MM.1S (cell line): ENCODE measurements around the gene CSGALNACT2.

Source experiments
- CTCF ChIP-seq: fragments of 300-600 bp; sonication (generic); IDR thresholded peaks from 2 replicates; pipeline ENCODE4 v1.5.1; 2016; ENCODE audit warnings: antibody characterized with exemption, low read length, mixed read lengths
- EZH2 ChIP-seq: fragments of 300-600 bp; sonication (generic); optimal IDR thresholded peaks from 2 replicates; pipeline ENCODE3; 2017; ENCODE audit warnings: low read depth, mild to moderate bottlenecking, antibody characterized with exemption, low read length, mixed read lengths
- EZH2phosphoT487 ChIP-seq: fragments of 300-600 bp; sonication (generic); IDR thresholded peaks from 2 replicates; pipeline ENCODE4 v1.6.1; 2018; ENCODE audit warnings: antibody characterized with exemption, low read length

- no peak for TF ChIP-seq CTCF
- no peak for TF ChIP-seq EZH2
- TF ChIP-seq EZH2phosphoT487, result no peak
Measured at GRCh38 chr10:43234471-43235041, 96.3 kb downstream of the CSGALNACT2 start.
